Stimulated activated CD8-positive, alpha-beta memory T cell treated with anti-CD3 and anti-CD28 coated beads, Interleukin-7, amount 100 ng/mL, for 4 hours (primary cell): ENCODE results near the gene TAOK2.
"Not testable (repeated sequence)": the region's sequence is repeated elsewhere in the genome, so short reads cannot be mapped to it uniquely, and the experiment has no call there.

ENCODE experiments used
- DNase-seq, 2 donors: peaks; one replicate each; pipeline ENCODE4 v3.0.0-alpha.2; 2020; ENCODE audit warnings: low read depth in 2 of 2

The TAOK2 gene

GRCh38 chr16:29973384-29974246, at the start of gene TAOK2:
Gene TAOK2, plus strand, starts transcription at chr16:29973868. Its CDS starts 3,905 bp downstream, at chr16:29977773.
- DNase-seq = peak; percentile 86 to 95

DNA sequence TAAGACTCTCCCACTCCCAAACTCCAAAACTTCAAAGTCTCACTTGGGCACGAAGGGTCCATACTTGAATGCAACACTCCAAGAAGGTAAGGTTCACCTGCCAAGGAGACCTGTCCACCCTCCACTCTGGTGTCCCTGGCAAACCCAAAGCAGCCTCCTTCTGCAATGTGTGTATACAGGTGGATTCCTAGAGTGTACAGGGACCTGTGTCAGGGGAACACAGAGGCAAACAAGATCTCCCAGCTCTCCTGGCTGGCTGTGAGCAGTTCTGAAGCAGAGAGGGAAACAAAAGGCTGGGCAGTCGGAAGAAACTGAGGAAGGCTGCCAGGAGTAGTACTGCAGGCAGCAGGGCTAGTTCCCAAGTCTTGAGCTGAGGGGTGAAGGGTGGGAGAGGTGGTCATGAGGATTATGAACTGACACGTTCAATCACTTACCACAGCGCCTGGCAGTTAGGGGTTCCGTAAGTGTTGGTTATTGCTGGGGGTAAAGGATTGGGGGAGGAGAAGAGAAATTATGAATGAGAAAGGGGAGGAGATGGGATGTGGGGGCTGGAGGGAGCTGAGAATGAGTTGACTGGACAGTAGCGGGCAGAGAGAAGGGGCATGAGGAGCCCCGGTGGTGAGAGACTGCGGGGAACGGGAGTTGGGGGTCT, 48.4 kb upstream of the TAOK2 start:
- DNase-seq = no peak

GRCh38 chr16:29925781-29926710, 47.6 kb upstream of the TAOK2 start, which contains the start of gene KCTD13:
Gene KCTD13, minus strand, starts transcription at chr16:29926226. Its CDS starts 193 bp downstream, at chr16:29926033.
- peak; percentile 69 to 82 for DNase-seq

- no peak for DNase-seq
These were observed 47.0 kb upstream of the TAOK2 start for GRCh38 chr16:29926711-29927052.

GRCh38 chr16:29927070-29927905, 46.4 kb upstream of the TAOK2 start:
- no peak for DNase-seq

GRCh38 chr16:29931750-29932149, 41.9 kb upstream of the TAOK2 start:
- DNase-seq = not testable (repeated sequence)

- DNase-seq = no peak
These were observed 33.0 kb upstream of the TAOK2 start for GRCh38 chr16:29940656-29941055.

- no peak for DNase-seq
These were observed 29.5 kb upstream of the TAOK2 start for GRCh38 chr16:29943846-29944799.

DNA sequence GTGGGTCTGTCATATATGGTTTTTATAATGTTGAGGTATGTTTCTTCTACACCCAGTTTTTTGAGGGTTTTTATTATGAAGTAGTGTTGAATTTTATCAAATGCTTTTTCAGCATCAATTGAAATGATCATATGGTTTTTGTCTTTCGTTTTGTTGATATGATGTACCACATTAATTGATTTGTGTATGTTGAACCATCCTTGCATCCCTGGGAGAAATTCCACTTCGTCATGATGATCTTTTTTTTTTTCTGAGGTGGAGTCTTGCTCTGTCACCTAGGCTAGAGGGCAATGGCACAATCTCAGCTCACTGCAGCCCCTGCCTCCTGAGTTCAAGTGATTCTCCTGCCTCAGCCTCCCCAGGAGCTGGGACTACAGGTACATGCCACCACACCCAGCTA, 25.8 kb upstream of the TAOK2 start:
- no peak for DNase-seq

DNA sequence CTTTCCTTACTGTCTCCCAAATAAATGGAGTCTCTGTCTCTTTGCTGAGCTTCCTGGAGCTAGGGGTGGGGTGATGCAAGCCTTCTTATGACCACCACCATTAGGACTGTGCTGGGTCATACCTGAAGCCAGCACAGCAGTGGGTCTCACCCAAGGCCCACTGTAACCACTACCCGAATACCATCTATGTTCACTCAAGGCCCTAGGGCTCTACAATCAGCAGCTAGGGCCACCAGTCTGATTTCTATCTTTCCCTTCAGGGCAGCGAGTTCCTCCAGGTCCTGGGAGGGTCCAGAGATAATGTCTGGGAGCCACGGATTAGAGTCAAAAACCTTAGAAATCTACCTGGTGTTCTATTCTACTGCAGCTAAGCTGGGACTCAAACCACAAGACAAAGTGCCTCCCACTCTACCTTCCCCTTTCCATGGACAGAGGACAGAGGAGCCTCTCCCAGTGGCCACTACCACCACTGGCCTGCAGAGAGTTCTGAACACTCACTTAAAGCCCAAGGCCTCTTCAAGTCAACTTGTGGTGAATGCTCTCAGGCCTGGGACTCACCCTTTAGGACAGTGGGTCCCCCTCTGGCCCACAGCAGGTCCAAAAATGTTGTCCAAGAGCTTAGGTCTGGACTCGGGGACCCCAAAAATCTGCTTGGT, 22.7 kb upstream of the TAOK2 start:
- no peak for DNase-seq

DNA sequence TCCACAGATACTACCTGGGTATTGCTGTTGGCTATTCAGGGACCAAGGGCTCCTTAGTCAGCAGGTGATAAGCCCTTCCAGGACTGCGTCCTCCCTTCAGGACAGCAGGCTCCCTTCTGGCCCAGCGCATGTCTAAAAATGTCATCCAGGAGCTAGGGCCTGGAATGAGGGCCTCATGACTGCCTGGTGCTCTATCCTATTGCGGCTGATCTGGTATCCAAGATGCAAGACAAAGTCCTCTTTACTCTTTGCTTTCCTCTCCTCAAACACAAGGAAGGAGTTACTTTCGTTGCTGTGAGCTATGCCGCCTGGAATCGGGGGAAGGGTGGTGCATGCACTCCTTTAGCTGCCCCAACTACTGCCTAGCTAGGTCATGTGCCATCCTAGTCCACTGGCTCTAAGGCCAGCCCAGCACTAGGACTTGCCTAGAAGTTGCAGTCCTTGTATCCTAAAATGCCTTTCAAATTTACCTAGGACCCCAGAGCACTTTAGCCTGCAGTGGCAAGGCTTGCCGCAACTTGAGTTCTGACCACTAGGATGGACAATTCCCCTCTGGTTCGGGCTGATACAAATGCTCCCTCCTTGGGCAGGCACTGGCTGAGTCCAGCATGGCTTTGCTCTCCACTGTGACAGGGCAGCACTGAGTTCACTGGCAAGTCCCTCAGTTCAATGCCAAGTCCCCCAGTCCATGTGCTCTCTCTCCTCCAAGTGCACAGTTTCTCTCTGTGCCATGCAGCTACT, 21.9 kb upstream of the TAOK2 start:
- no peak for DNase-seq

DNA sequence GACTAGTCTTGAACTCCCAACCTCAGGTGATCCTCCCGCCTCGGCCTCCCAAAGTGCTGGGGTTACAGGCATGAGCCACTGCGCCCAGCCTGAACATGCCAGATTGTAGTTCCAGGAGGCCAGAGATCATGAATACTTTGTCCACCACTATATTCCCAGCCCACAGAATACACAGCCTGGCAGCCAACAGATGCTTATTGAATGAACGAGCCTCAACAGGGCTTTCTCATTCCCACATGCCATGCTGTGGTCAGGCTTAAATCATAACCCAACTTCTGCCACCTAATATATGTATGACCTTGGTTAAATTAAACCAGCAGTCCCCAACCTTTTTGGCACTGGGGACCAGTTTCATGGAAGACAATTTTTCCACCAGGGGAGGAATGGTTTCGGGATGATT, 14.9 kb upstream of the TAOK2 start:
- no peak for DNase-seq

GRCh38 chr16:29959293-29959692, 14.4 kb upstream of the TAOK2 start:
- DNase-seq = no peak

DNA sequence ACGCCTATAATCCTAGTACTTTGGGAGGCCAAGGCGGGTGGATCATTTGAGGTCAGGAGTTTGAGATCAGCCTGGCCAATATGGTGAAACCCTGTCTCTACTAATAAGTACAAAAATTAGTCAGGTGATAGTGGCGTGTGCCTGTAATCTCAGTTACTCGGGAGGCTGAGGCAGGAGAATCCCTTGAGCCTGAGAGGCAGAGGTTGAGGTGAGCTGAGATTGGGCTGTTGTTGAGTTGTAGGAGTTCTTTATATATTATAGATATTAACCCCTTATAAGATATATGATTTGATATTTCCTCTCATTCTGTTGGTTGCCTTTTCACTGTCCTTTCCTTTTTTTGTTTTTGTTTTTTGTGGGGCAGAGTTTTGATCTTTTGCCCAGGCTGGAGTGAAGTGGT, 13.8 kb upstream of the TAOK2 start:
- DNase-seq = not testable (repeated sequence)

DNA sequence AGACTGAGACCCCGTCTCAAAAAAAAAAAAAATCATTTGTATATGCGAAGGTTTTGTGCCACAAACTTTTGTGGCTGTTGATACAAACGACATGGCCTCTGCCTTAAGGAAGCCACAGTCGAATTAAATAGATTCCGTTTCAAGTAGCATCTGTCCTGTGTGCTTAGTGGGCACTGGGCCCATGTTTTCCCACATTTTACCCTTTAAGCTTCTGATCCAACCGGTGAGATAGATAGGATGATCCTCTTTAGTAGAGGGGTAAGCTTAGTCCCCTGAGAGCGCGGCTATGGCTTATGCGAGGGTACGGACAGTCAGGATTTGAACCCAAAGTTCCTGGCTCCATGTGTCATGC, 12.6 kb upstream of the TAOK2 start:
- no peak for DNase-seq

GRCh38 chr16:29961479-29962343, 12.0 kb upstream of the TAOK2 start, which contains the start of gene TMEM219:
Gene TMEM219, plus strand, starts transcription at chr16:29962079. Its CDS starts 1,065 bp downstream, at chr16:29963144.
- DNase-seq = peak; percentile 75 to 90

- no peak for DNase-seq
These were observed 11.2 kb upstream of the TAOK2 start for GRCh38 chr16:29962344-29962994.
